Activated T-cell treated with anti-CD3 and anti-CD28 coated beads for 1 hour (primary cell): ENCODE data around the gene HIVEP3.

Source experiments
- DNase-seq: peaks from one replicate; pipeline ENCODE4 v3.0.0-alpha.2; 2020; ENCODE audit warnings: low read depth

Gene HIVEP3

GRCh38 chr1:41872074-41872473, 46.6 kb downstream of the HIVEP3 start:
- no peak for DNase-seq

GRCh38 chr1:41870076-41870562, 48.6 kb downstream of the HIVEP3 start:
- no peak for DNase-seq

GRCh38 chr1:41868241-41868998, 50.3 kb downstream of the HIVEP3 start:
- DNase-seq: no peak

GRCh38 chr1:41866285-41866684, 52.4 kb downstream of the HIVEP3 start:
- DNase-seq: no peak

- DNase-seq: no peak
These were observed 54.2 kb downstream of the HIVEP3 start for GRCh38 chr1:41864471-41865040.

- no peak for DNase-seq
These were observed 55.0 kb downstream of the HIVEP3 start for GRCh38 chr1:41863718-41864117.

- no peak for DNase-seq
These were observed 56.1 kb downstream of the HIVEP3 start for GRCh38 chr1:41862384-41863221.

GRCh38 chr1:41861535-41862383, 57.0 kb downstream of the HIVEP3 start:
- DNase-seq: no peak

GRCh38 chr1:41860771-41861170, 58.0 kb downstream of the HIVEP3 start:
- DNase-seq: no peak

- no peak for DNase-seq
These were observed 58.5 kb downstream of the HIVEP3 start for GRCh38 chr1:41860214-41860613.

- DNase-seq: no peak
These were observed 59.0 kb downstream of the HIVEP3 start for GRCh38 chr1:41859686-41860085.

- DNase-seq: no peak
These were observed 61.8 kb downstream of the HIVEP3 start for GRCh38 chr1:41856944-41857285.

- no peak for DNase-seq
These were observed 62.4 kb downstream of the HIVEP3 start for GRCh38 chr1:41856151-41856943.

- DNase-seq: no peak
These were observed 63.0 kb downstream of the HIVEP3 start for GRCh38 chr1:41855713-41856112.

- DNase-seq: no peak
These were observed 64.8 kb downstream of the HIVEP3 start for GRCh38 chr1:41853907-41854306.

GRCh38 chr1:41852091-41852490, 66.6 kb downstream of the HIVEP3 start:
- no peak for DNase-seq

GRCh38 chr1:41851589-41851988, 67.1 kb downstream of the HIVEP3 start:
- no peak for DNase-seq

- DNase-seq: no peak
These were observed 68.7 kb downstream of the HIVEP3 start for GRCh38 chr1:41850029-41850428.

- no peak for DNase-seq
These were observed 69.4 kb downstream of the HIVEP3 start for GRCh38 chr1:41849211-41849759.

GRCh38 chr1:41848216-41848952, 70.3 kb downstream of the HIVEP3 start:
- no peak for DNase-seq
